Rectal smooth muscle tissue (tissue), 1 donor: Measurements from ENCODE around the gene MAPKAPK2.
A peak's percentile ranks its signal among the peaks of the same experiment; 100 is the strongest.
"Not testable (repeated sequence)": the region's sequence is repeated elsewhere in the genome, so short reads cannot be mapped to it uniquely, and the experiment has no call there.

Experiments used
- H3K27ac ChIP-seq: one replicate; pipeline ENCODE4 v1.7.0; 2013; ENCODE audit warnings: low read depth, low read length, inconsistent platforms
- H3K27me3 ChIP-seq: one replicate; pipeline ENCODE4 v1.7.0; 2013; ENCODE audit warnings: low read length; ENCODE audit not compliant: control insufficient read depth, insufficient read depth
- H3K36me3 ChIP-seq: one replicate; pipeline ENCODE4 v1.7.0; 2013; ENCODE audit warnings: low read length; ENCODE audit not compliant: control insufficient read depth, insufficient read depth
- H3K4me1 ChIP-seq: one replicate; pipeline ENCODE4 v1.7.0; 2013; ENCODE audit warnings: low read length; ENCODE audit not compliant: control insufficient read depth, insufficient read depth
- H3K4me3 ChIP-seq: one replicate; pipeline ENCODE4 v1.7.0; 2013; ENCODE audit warnings: low read length
- H3K9ac ChIP-seq: one replicate; pipeline ENCODE4 v1.7.0; 2013; ENCODE audit warnings: low read length

Gene MAPKAPK2

DNA sequence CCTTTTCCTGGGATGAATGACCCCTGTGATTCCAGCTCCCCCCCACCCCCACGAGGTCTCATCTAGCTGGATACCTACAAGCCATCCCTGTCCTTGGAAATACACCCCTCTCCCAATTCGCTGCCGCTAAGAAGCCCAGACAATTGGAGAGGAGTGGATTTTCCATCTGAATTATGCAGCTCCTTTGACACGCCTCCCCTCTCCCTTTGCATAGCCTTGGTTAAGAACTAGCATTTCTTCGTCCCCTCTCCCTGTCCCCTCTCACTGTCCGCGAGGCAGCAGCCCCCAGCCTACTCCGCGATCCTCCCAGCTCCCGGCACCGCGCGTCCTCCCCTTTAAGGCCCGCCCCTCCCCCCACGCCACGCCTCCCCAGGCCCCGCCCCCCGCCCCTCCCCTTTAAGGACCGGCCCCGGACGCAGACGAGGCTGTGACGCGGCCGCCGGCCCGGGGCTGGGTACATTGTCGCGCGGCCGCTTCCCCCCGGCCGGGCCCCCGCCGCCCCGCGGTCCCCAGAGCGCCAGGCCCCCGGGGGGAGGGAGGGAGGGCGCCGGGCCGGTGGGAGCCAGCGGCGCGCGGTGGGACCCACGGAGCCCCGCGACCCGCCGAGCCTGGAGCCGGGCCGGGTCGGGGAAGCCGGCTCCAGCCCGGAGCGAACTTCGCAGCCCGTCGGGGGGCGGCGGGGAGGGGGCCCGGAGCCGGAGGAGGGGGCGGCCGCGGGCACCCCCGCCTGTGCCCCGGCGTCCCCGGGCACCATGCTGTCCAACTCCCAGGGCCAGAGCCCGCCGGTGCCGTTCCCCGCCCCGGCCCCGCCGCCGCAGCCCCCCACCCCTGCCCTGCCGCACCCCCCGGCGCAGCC is at the start of gene MAPKAPK2:
TSS of gene MAPKAPK2 (plus strand) at position 428 of the 856 bp plus-strand sequence. CDS start at position 753, 325 bp downstream.
- Histone ChIP-seq H3K9ac (peak within 1 kb of the TSS; percentile 53), H3K27me3 (peaks cover 2% of the 10 kb centered on the region), H3K36me3 (no peaks in the 10 kb centered on the region), H3K4me3 (peak within 1 kb of the TSS; percentile 87), H3K4me1 (peaks cover 24% of the 10 kb centered on the region), H3K27ac (peak within 1 kb of the TSS; percentile 90)

DNA sequence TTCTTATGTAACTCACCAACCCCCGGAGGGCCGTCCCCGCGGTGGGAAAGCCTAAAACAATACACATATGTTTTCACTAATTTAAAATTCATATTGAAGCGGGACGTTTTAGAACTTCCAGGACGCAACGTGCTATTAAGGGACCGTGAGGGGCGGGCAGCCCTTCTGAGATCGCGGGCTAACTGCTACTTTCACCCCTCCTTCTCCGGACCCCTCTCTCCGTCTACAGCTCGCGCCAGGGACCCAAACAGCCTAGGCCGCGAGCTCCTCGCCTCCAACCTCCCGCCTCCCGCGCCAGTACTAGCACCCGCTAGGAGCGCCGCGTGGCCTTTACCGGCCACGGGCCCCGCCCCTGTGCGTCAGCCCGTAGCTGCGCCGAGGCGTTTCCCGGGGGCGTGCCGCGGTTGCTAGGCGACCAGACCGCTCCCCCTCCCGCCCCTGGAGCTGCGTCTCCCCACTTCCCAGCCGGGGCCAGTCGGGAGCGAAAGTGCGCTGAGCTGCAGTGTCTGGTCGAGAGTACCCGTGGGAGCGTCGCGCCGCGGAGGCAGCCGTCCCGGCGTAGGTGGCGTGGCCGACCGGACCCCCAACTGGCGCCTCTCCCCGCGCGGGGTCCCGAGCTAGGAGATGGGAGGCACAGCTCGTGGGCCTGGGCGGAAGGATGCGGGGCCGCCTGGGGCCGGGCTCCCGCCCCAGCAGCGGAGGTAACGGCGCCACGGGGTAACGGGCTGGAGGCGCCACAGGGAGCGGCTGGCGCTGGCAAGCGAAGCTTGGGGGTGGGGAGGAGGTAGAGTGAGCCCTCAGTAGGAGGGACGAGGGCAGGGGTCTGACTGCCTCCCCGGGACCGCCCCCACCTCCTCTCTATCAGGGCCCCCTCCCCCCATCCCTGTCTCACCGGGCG is 49.4 kb upstream of the MAPKAPK2 start, which contains the start of gene DYRK3:
TSS of gene DYRK3 (plus strand) at position 457 of the 898 bp plus-strand sequence. CDS start at position 625, 168 bp downstream.
- Histone ChIP-seq H3K36me3 (no peaks in the 10 kb centered on the region), H3K9ac (peak within 1 kb of the TSS; percentile 18), H3K4me3 (peak within 1 kb of the TSS; percentile 86), H3K4me1 (peaks cover 12% of the 10 kb centered on the region), H3K27me3 (no peaks in the 10 kb centered on the region), H3K27ac (peak within 1 kb of the TSS; percentile 60)

DNA sequence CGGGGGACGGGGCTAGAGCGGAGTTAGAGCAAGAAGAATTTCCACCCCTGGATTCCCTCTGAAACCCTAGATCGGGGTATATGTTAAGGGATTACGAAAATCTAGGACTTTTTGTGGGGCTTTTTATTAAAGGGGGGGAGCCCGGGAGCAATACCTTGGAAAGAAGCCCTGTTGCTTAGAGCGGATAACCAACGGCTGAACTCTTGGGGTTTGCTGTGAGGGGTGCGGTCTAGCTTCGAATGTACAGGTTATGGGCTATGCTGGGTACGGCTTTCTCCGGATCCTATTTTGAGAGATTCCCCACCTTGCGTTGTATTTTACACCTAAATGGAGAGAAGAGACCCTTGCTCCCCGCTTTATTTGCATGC is 48.7 kb upstream of the MAPKAPK2 start:
- H3K4me3 ChIP-seq: peak overlapping the region; percentile 86
- no peaks in the 10 kb centered on the region for H3K27me3 ChIP-seq
- peaks cover 12% of the 10 kb centered on the region for H3K4me1 ChIP-seq
- no peaks in the 10 kb centered on the region for H3K36me3 ChIP-seq
- H3K9ac ChIP-seq: no peak overlapping the region
- peak overlapping the region; percentile 60 for H3K27ac ChIP-seq

DNA sequence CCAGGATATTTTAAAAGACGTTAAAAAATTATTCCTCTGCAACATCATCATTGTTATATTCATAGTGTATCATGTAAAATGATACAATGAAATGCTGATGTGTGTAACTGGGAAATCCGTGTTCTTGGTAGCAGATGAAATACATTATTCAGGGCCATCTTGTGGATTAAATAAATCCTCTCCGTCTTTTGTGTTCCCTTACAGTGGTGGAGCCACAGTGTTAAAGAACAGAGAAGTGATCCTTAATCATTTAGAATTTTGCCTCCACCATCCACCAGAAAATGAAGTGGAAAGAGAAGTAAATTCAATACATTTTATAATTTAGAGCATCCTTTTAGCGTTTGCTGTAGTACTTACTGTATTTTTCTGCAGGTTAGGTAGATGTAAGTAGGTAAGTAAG is 48.0 kb upstream of the MAPKAPK2 start:
- Histone ChIP-seq H3K9ac (no peak overlapping the region), H3K27me3 (no peaks in the 10 kb centered on the region), H3K36me3 (no peaks in the 10 kb centered on the region), H3K4me1 (peaks cover 12% of the 10 kb centered on the region), H3K4me3 (no peak overlapping the region), H3K27ac (no peak overlapping the region)

DNA sequence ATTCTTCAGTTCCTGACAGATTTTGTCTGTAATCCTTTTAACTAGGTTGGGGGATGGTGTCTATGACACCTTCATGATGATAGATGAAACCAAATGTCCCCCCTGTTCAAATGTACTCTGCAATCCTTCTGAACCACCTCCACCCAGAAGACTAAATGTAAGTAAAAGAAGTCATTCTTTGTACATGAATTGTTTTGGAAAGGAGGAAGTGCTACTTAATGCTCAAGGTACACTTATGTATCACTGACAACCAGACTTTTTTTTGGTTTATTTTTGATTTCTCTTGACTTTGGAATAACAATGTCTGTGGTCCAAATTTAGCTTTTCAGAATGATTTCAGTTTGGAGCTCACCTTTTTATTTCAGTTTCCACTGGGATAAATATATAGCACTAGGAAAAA is 47.1 kb upstream of the MAPKAPK2 start:
- H3K9ac ChIP-seq: no peak overlapping the region
- no peak overlapping the region for H3K27ac ChIP-seq
- H3K4me3 ChIP-seq: no peak overlapping the region
- no peaks in the 10 kb centered on the region for H3K36me3 ChIP-seq
- peaks cover 12% of the 10 kb centered on the region for H3K4me1 ChIP-seq
- H3K27me3 ChIP-seq: no peaks in the 10 kb centered on the region

DNA sequence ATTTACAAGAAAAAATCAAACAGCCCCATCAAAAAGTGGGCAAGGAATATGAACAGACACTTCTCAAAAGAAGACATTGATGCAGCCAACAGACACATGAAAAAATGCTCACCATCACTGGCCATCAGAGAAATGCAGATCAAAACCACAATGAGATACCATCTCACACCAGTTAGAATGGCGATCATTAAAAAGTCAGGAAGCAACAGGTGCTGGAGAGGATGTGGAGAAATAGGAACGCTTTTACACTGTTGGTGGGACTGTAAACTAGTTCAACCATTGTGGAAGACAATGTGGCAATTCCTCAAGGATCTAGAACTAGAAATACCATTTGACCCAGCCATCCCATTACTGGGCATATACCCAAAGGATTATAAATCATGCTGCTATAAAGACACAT is 42.6 kb upstream of the MAPKAPK2 start:
- H3K4me3 ChIP-seq, H3K36me3 ChIP-seq, H3K27ac ChIP-seq, H3K4me1 ChIP-seq, H3K9ac ChIP-seq, H3K27me3 ChIP-seq: not testable (repeated sequence)

DNA sequence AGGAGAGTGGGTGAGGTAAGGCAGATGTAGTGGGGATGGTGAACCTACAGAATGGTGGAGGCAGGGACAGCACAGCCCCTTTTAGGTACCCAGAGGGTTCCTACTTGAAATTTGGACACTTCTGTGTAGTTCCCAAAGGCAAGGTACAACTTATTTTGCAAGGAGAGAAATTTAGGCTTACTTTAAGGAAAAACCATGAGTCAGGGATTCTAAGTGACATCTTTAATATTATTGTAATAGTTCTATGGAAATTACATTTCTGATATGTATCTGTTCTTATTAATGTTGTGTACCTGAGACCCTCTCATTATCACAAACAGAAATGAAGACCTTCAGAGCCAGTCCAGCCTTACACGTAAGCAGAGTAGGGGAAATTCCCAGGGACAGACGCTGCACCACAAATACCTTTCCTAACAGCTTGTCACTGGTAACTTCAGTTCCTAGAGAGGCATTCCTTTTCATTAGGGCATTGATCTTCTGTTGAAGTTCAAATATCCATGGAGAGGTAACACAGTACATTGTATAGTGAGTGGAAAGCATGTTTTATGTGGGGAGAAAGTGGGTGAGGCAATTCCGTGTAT is 41.5 kb upstream of the MAPKAPK2 start:
- H3K4me1 ChIP-seq: no peaks in the 10 kb centered on the region
- no peaks in the 10 kb centered on the region for H3K36me3 ChIP-seq
- H3K27me3 ChIP-seq: no peaks in the 10 kb centered on the region
- H3K9ac ChIP-seq: no peak overlapping the region
- no peak overlapping the region for H3K27ac ChIP-seq
- H3K4me3 ChIP-seq: no peak overlapping the region

DNA sequence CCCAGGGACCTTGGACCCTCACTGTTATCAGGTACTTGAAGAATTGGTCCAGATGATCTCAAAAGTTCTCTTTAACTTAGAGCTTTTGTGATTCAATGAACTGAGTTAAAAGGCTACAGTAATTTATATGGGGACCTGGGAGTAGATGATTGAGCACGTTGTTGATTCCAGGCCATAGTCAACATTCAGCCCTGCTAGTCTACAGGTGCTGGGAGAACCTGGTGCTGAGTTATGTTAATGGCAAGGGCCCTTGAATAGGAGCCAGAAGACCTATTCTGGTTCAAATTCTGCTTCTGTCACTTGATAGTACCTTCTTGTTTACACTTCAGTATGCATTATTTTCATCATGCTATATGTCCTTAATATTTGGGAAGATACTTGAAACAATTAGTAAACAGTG is 38.2 kb upstream of the MAPKAPK2 start:
- H3K27me3 ChIP-seq: no peaks in the 10 kb centered on the region
- no peaks in the 10 kb centered on the region for H3K36me3 ChIP-seq
- H3K4me3 ChIP-seq: no peak overlapping the region
- no peak overlapping the region for H3K27ac ChIP-seq
- no peaks in the 10 kb centered on the region for H3K4me1 ChIP-seq
- no peak overlapping the region for H3K9ac ChIP-seq

DNA sequence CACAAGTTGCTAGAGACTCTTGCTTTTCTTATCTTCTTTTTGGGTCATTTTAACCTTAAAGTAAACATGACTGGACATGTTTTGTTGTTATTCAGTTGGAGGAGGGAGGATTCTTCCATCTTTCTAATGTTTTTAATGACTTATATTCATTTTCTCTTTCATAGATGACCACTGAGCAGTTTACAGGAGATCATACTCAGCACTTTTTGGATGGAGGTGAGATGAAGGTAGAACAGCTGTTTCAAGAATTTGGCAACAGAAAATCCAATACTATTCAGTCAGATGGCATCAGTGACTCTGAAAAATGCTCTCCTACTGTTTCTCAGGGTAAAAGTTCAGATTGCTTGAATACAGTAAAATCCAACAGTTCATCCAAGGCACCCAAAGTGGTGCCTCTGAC is 37.5 kb upstream of the MAPKAPK2 start:
- Histone ChIP-seq H3K4me1 (no peaks in the 10 kb centered on the region), H3K27ac (no peak overlapping the region), H3K36me3 (no peaks in the 10 kb centered on the region), H3K27me3 (no peaks in the 10 kb centered on the region), H3K9ac (no peak overlapping the region), H3K4me3 (no peak overlapping the region)

DNA sequence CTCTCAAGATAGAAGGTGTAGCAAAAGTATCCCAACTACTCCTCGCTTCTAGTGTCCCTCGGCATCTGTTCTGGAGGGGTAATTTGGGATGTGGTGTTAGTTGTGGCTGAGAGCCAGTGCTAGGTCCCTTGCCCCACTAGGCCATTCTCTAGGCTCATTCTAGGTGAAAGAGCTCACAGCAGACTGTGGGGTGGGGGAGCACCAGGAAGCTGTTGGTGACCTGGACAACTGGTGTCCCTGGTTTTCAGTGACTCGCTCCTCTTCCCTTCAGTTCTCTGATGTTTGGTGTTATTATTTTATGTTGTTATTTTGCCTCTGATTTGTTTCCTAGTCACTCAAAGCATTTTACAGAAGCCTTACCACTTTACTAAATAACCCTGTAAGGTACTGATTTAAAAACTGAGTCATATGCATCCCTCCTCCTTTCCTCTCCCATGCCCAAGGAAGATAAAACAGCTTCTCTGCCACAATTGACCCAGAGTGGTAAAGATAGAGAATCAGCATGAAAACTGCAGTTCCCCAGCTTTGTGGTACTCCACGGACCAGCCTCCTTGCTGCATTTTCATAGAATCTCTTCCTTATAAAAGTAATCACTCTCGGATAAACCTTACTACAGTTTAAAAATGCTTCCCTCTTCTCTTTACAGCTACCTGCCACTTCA is 35.3 kb upstream of the MAPKAPK2 start:
- Histone ChIP-seq H3K27ac (no peak overlapping the region), H3K27me3 (no peaks in the 10 kb centered on the region), H3K4me1 (no peaks in the 10 kb centered on the region), H3K36me3 (no peaks in the 10 kb centered on the region), H3K4me3 (no peak overlapping the region), H3K9ac (no peak overlapping the region)

DNA sequence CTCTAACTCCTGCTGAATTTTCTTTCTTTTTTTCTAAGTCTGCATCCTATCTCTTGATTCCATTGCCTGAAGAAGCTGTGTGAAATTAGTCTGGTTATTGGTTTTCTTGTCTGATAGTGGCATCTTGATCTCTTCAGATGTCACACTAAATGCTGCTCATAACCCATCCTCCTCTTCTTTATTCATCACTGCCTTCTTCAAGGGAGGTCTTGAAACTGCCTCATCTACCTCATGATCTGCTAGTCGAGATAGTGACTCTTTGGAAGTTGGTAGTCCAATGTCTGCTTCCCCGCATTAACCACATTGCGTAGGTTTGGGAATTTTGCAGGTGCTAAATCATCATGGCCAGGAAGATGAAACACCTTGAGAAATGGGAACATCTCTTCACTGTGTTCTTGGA is 33.7 kb upstream of the MAPKAPK2 start:
- Histone ChIP-seq H3K27ac (no peak overlapping the region), H3K36me3 (no peaks in the 10 kb centered on the region), H3K9ac (no peak overlapping the region), H3K4me1 (no peaks in the 10 kb centered on the region), H3K27me3 (no peaks in the 10 kb centered on the region), H3K4me3 (no peak overlapping the region)
